T-helper 22 cell (primary cell): Measurements from ENCODE around the gene PIWIL4.

Experiments used
- DNase-seq: peaks from one replicate; pipeline ENCODE4 v3.0.0-alpha.2; 2020; ENCODE audit warnings: low read depth

The PIWIL4 gene

DNA sequence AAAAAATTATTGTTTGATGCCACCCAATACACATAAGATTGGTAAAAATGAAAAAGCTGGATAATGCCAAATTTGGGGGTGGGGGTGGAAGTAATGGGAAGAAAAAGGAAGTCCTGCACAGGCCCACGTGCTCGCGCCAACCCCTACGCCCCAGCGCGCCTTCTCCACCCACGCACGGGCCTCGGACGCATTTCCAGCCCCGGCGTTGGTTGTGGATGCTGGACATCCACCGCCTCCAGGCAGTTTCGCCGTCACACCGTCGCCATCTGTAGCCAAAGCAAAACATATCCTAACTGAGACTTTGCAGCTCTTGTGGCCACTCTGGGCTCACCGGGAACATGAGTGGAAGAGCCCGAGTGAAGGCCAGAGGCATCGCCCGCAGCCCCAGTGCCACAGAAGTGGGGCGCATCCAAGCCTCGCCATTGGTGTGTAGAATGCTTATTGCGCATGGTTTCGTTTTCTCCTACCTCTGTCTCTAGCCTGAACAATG is at the start of gene PIWIL4:
PIWIL4 (plus strand) TSS at position 188 of the 490 bp plus-strand sequence; CDS start at position 339, 151 bp downstream.
- DNase-seq = no peak

- no peak for DNase-seq
Observed at GRCh38 chr11:94518300-94518699, 48.9 kb upstream of the PIWIL4 start.

GRCh38 chr11:94519478-94520084 is 47.6 kb upstream of the PIWIL4 start:
- no peak for DNase-seq

- DNase-seq = no peak
Observed at GRCh38 chr11:94521684-94522083, 45.5 kb upstream of the PIWIL4 start.

- DNase-seq = no peak
Observed at GRCh38 chr11:94524341-94524740, 42.8 kb upstream of the PIWIL4 start.

- DNase-seq = no peak
Observed at GRCh38 chr11:94525546-94526324, 41.4 kb upstream of the PIWIL4 start.

DNA sequence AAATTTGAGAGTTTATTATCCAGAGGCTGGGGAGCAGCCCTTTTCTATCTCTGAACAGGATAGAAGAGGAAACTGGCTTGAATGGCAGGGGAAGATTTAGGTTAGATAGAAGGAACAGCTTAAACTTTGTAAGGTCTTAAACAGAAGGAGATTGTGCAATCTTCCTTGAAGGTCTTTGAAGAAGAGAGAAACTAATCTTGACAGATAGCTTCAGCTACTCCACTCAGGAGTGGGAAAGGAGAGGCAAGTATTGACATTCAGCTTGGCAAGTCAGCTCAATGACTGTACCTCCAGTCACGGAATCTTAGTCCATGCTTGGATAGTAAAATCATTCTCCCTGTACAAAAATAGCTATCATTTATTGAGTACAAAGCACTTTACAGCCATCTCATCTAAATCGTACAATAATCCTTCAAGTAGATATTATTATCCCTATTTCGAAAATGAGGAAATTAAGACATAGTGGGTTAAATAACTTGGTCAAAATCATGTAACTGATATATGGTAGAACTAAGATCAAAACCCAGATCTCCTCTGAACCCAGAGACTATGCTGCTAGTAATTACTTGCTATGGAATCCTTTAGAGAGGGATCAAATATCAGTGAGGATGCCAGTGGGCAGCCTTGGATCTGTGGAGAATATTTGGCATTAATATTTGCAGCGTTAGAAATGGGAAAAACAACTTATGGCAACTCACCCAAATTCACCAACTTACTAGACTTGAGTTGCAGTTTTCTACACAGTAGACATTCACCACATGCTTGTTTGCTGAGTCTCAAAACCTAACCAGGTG is 40.3 kb upstream of the PIWIL4 start:
- no peak for DNase-seq

GRCh38 chr11:94528551-94528950 is 38.6 kb upstream of the PIWIL4 start:
- no peak for DNase-seq

GRCh38 chr11:94532211-94532610 is 35.0 kb upstream of the PIWIL4 start:
- DNase-seq = no peak

DNA sequence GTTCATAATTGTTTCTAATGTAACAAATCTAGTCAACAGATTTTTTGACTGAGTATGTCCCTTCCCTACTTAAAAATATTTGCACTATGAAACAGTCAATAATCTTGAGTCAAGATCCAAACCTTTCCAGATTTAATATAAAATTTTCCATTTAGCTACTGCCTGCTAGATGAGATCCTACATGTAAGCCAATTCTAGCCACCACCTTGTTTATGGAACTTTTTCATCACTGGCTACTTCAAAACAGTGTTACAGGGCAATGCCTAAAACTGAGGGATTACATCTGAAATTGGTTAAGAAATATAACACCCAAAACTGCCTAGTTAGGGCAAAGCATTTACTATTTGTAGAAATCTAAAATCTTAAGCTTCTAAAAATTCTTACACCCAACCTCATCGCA is 34.0 kb upstream of the PIWIL4 start:
- no peak for DNase-seq

DNA sequence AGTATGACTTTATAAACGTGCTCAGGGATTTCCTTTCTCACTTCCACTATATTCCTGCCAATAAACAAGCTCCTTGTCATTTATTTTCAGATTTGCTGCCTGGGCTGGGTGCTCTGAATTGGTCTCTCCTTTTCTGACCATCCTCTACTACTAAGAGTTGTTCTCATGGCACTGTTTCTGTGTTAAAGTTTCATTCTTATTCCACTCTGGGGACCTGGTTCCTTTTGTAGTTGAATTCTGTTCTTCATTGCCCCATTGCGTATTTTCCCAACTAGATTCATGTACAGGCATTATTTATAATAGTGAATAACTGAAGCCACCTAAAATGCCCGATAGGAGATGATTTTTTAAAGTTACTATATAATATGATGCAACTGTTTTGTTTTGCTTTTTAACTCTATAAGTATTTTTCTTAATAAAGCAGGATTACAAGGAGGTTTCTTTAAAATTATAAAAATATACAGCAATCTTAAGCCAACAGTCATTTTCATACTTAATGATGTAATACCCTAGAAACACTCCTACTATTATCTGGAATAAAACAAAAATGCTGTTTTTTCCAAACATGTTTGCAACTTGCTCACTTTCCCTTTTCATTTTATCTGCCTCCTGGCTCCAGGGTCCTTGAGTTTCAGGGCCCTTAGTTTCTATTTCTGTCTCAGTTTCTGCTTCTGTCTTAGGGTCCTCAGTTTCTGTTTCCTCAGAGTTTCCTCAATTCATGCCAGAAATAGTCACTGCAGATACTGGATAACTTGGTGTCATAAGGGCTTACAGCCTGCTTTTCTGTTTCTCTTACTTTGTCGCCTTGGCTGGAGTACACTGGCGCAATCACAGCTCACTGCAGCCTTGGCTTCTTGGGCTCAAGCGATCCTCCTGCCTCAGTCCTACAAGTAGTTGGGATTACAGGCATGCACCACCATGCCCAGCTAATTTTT is 33.2 kb upstream of the PIWIL4 start:
- DNase-seq = no peak

DNA sequence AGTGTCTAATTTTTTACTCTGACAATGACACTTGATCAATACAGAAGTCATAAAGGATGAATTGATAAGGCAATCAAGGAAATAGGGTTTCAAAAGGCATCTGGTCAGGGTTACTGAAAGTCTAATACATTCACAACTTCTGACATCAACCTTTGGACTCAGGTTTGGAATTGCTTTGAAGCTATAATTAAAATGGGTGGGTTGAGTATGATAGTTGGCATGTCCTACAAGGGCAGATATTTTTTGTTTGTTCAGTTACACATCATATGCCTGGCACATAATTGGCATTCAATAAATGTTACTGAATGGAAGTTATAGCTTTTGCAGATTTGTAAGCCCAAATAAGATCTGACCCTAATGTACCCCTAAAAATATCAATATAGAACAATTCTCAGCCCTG is 30.8 kb upstream of the PIWIL4 start:
- DNase-seq = no peak

DNA sequence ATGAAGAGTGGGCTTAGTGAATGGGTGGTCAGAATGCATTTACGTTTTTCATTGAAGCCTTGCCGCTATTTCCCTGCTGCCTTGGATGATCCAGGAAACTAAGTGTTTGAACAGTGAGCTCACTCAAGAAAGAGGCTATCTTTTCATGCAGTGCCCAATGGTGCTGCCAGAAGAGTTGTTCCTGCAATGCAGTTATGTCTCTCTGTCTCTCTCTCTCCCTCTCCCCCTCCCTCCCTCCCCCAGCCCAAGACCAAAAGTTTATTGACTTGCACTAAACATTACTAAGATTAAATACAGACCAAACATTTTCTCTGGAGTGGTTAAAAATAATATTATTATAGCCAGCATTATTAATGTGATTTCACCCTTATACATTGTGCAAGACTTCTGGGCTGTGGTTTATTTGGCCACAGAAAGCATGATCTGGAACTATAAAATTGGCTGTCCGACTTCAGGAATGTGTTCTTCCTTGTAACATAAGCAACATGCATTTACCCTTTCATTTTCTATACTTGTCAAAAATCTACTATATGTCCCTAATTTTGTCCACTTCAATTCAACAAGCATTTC is 30.1 kb upstream of the PIWIL4 start:
- DNase-seq = no peak

DNA sequence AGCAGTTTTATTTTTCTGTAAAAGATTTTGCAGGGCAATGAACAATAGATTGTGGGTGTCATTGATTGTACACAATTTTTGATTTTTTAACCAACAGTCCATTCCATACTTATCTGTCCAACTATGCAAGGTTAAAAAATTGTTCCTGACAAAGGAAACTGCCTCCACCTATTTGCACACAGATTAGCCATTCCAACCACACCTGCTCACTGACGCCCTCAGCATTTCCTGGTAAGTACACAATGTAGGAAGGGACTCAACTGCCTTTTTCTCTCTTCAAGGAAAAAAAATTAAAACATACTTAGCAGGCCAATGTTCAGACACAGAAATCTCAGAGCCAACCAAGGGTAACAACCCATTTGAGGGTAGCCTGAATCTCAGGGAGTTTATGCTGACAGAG is 27.7 kb upstream of the PIWIL4 start:
- no peak for DNase-seq

DNA sequence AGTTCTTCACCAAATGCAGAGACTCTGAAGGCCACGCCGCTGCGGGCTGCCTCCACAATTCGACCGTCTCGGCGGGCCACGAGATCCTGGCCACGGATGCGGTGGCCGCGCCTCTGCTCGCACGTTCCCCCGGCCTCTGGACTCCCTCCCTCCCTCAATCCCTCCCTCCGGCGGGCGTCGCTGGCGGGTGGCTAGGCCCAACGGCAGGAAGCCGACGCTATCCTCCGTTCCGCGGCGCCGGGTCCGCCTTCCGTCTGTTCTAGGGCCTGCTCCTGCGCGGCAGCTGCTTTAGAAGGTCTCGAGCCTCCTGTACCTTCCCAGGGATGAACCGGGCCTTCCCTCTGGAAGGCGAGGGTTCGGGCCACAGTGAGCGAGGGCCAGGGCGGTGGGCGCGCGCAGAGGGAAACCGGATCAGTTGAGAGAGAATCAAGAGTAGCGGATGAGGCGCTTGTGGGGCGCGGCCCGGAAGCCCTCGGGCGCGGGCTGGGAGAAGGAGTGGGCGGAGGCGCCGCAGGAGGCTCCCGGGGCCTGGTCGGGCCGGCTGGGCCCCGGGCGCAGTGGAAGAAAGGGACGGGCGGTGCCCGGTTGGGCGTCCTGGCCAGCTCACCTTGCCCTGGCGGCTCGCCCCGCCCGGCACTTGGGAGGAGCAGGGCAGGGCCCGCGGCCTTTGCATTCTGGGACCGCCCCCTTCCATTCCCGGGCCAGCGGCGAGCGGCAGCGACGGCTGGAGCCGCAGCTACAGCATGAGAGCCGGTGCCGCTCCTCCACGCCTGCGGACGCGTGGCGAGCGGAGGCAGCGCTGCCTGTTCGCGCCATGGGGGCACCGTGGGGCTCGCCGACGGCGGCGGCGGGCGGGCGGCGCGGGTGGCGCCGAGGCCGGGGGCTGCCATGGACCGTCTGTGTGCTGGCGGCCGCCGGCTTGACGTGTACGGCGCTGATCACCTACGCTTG is 23.2 kb upstream of the PIWIL4 start, which contains the start of gene FUT4:
FUT4 (plus strand) TSS at position 227 of the 951 bp plus-strand sequence; CDS start at position 440, 213 bp downstream.
- DNase-seq = peak; percentile 55

DNA sequence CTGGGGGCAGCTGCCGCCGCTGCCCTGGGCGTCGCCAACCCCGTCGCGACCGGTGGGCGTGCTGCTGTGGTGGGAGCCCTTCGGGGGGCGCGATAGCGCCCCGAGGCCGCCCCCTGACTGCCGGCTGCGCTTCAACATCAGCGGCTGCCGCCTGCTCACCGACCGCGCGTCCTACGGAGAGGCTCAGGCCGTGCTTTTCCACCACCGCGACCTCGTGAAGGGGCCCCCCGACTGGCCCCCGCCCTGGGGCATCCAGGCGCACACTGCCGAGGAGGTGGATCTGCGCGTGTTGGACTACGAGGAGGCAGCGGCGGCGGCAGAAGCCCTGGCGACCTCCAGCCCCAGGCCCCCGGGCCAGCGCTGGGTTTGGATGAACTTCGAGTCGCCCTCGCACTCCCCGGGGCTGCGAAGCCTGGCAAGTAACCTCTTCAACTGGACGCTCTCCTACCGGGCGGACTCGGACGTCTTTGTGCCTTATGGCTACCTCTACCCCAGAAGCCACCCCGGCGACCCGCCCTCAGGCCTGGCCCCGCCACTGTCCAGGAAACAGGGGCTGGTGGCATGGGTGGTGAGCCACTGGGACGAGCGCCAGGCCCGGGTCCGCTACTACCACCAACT is 22.4 kb upstream of the PIWIL4 start:
- DNase-seq = no peak

DNA sequence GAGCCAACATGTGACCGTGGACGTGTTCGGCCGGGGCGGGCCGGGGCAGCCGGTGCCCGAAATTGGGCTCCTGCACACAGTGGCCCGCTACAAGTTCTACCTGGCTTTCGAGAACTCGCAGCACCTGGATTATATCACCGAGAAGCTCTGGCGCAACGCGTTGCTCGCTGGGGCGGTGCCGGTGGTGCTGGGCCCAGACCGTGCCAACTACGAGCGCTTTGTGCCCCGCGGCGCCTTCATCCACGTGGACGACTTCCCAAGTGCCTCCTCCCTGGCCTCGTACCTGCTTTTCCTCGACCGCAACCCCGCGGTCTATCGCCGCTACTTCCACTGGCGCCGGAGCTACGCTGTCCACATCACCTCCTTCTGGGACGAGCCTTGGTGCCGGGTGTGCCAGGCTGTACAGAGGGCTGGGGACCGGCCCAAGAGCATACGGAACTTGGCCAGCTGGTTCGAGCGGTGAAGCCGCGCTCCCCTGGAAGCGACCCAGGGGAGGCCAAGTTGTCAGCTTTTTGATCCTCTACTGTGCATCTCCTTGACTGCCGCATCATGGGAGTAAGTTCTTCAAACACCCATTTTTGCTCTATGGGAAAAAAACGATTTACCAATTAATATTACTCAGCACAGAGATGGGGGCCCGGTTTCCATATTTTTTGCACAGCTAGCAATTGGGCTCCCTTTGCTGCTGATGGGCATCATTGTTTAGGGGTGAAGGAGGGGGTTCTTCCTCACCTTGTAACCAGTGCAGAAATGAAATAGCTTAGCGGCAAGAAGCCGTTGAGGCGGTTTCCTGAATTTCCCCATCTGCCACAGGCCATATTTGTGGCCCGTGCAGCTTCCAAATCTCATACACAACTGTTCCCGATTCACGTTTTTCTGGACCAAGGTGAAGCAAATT is 21.7 kb upstream of the PIWIL4 start:
- DNase-seq = no peak

- DNase-seq = no peak
Observed at GRCh38 chr11:94546162-94546470, 21.1 kb upstream of the PIWIL4 start.

DNA sequence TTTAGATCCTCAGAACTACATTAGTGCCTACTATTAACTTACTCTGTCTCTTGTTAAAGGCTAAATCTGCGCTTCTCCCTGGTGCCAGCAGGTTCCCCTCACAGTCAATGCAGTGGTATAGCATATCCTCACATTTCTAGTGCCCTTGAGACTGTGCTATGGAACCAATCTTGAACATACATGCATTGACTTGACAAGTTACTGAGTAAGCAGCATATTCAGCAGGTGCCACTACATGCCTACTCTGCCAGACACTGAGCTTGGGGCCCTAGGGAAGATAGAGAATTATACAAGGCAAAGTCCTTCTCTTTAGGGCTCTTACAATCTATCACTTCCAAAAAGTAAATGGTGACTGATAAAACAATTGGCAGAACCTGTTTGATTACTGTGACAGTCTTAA is 20.3 kb upstream of the PIWIL4 start:
- DNase-seq = no peak
